Immature natural killer cell (primary cell): ENCODE results near the gene WAPL. TPM values are rescaled to one million over a fixed set of nuclear protein-coding genes. Genes with fewer than 3 reads are reported as not detected.
A peak's percentile ranks its signal among the peaks of the same experiment; 100 is the strongest.

ENCODE experiments used
- DNase-seq, 3 donors: peaks; one replicate each; pipeline ENCODE4 v3.0.0; 2022; ENCODE audit warnings: mixed read lengths in 1 of 3
- H3K27ac Mint-ChIP-seq, 6 donors: one replicate each; pipeline ENCODE4 v1.8.0; 2020; ENCODE audit warnings: mixed read lengths in 6 of 6, mild to moderate bottlenecking in 5 of 6, inconsistent platforms in 4 of 6, moderate library complexity in 3 of 6
- H3K27me3 Mint-ChIP-seq, 3 donors: one replicate each; pipeline ENCODE4 v1.8.0; 2020 to 2021; ENCODE audit warnings: low read depth in 3 of 3, mild to moderate bottlenecking in 3 of 3, mixed read lengths in 3 of 3, moderate library complexity in 3 of 3, inconsistent platforms in 1 of 3
- H3K36me3 Mint-ChIP-seq, 3 donors: one replicate each; pipeline ENCODE4 v1.8.0; 2020; ENCODE audit warnings: mixed read lengths in 3 of 3, inconsistent platforms in 2 of 3, mild to moderate bottlenecking in 2 of 3
- H3K4me1 Mint-ChIP-seq, 2 donors: one replicate each; pipeline ENCODE4 v1.8.0; 2020; ENCODE audit warnings: inconsistent platforms in 2 of 2, mild to moderate bottlenecking in 2 of 2, mixed read lengths in 2 of 2, moderate library complexity in 1 of 2
- H3K4me3 Mint-ChIP-seq, 5 donors: one replicate each; pipeline ENCODE4 v1.8.0; 2020; ENCODE audit warnings: mild to moderate bottlenecking in 5 of 5, mixed read lengths in 5 of 5, inconsistent platforms in 3 of 5, moderate library complexity in 3 of 5
- H3K9me3 Mint-ChIP-seq, 6 donors: one replicate each; pipeline ENCODE4 v1.8.0; 2020; ENCODE audit warnings: mild to moderate bottlenecking in 6 of 6, mixed read lengths in 6 of 6, inconsistent platforms in 4 of 6, moderate library complexity in 3 of 6
- polyA plus RNA-seq, 3 donors: library from polyadenylated mRNA; unstranded; fragments of 300-500 nt; fragmentation: Illumina TruSeq; gene quantifications; one replicate each; pipeline ENCODE4 v1.2.3, GENCODE V29; 2021

The WAPL gene
- polyA plus RNA-seq, 3 donors from 2014 or later = 19.7 to 40.4 (median 21.1) TPM

DNA sequence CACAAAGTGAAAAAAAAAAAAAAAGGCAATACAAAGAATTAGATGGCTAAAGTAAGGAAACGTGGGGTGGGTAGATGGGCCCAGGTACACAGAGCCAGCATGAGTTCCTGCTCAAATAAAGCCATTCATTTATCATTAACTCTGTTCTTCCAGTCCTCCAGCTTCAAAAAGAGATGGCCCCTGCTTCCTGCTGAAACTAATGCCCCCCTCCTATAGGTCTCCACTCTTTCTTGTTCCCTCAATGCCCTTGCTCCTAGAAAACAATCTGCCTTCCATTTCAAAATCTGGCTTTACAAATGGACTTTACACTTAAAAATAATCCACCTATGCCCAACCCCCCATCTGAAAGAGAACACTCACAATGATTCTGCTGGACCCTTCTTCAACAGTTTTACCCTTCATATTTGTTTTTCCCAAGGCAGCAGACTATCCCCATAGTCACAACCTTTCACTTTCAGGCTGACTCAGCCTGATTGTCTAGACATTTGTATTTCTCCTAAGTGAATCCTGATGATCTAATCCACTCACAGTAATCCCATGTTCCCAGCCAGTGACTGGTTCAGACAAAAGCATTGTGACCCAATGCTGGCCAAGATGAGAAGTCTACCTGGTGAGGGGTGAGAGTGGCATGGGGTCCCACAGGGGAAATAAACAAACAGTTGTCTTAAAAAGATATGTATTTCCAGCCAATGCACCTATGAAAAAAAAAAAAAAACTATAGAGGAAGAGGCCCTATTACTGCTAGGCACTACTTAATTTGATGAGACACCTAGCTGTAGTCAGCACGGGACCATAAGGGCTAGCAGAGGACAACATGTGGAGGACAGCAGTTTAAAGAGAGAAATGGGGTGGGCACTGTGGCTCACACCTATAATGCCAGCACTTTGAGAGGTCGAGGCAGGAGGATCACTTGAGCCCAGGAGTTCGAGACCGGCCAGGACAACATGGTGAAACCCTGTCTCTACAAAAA is 80.4 kb downstream of the WAPL start:
- DNase-seq = no peak
- peaks cover 0 to 3% (median 2%) of the 10 kb centered on the region in 3 donors for H3K27me3 Mint-ChIP-seq
- no peaks in the 10 kb centered on the region for H3K9me3 Mint-ChIP-seq
- H3K36me3 Mint-ChIP-seq = peaks cover 11 to 51% (median 40%) of the 10 kb centered on the region in 3 donors
- H3K27ac Mint-ChIP-seq = peak overlapping the region; percentile 9 to 80 (median 63)
- H3K4me1 Mint-ChIP-seq = peaks cover 19 to 32% of the 10 kb centered on the region in 2 donors
- H3K4me3 Mint-ChIP-seq = no peak overlapping the region

DNA sequence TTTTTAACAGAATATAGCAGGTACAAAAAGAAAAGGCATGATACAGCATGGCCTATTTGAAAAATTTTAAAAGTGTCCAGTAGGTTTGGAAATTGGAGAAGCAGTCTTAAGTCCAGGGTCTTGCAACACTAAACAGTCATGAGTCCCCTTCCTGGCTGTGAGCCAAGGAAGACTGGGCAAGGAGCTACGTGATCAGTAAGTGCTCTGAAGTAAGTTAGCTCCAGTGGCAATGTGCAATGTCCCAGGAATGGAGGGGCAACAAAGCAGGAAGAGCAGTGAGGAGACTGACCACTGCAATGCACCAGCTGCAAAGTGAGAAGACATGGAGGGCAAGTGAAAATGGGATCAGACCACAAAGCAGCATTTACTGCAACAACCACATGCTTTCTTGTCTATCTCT is 82.0 kb downstream of the WAPL start:
- Mint-ChIP-seq H3K4me1 (peaks cover 18 to 32% of the 10 kb centered on the region in 2 donors), H3K36me3 (peaks cover 12 to 44% (median 43%) of the 10 kb centered on the region in 3 donors), H3K9me3 (no peaks in the 10 kb centered on the region), H3K27ac (peak overlapping the region; percentile 44 to 82 (median 74)), H3K4me3 (peak overlapping the region in 2 of 5 donors; percentile 16 to 22), H3K27me3 (peaks cover 0 to 2% (median 0%) of the 10 kb centered on the region in 3 donors)
- peak in 2 of 3 donors; percentile 3 to 8 for DNase-seq

DNA sequence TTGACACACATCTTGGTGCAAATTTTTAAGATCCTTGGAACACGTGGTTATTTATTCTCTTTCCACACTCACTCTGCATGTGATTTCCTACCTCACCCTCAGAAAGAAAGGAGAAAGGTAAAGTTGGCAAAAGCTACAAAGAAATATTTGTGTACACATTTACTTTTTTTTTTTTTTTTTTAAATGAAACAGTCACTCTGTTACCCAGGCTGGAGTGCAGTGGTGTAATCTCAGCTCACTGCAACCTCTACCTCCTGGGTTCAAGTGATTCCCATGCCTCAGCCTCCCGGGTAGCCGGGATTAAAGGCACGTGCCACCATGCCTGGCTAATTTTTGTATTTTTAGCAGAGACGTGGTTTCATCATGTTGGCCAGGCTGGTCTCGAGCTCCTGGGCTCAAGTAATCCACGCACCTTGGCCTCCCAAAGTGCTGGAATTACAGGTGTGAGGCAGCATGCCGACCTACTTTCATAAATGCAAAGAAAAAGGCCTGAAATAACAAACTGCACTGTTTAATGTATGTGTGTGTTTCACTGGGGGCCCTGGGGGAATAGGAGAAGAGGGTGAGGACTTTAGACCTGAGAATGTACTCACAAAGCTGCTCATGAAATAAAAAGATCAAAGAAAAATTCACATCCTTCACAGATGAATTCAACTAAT is 83.4 kb downstream of the WAPL start:
- no peak for DNase-seq
- Mint-ChIP-seq H3K36me3 (peaks cover 12 to 41% (median 38%) of the 10 kb centered on the region in 3 donors), H3K27me3 (peaks cover 0 to 2% (median 0%) of the 10 kb centered on the region in 3 donors), H3K27ac (peak overlapping the region in 2 of 6 donors; percentile 21 to 57), H3K9me3 (no peaks in the 10 kb centered on the region), H3K4me1 (peaks cover 18 to 32% of the 10 kb centered on the region in 2 donors), H3K4me3 (no peak overlapping the region)

DNA sequence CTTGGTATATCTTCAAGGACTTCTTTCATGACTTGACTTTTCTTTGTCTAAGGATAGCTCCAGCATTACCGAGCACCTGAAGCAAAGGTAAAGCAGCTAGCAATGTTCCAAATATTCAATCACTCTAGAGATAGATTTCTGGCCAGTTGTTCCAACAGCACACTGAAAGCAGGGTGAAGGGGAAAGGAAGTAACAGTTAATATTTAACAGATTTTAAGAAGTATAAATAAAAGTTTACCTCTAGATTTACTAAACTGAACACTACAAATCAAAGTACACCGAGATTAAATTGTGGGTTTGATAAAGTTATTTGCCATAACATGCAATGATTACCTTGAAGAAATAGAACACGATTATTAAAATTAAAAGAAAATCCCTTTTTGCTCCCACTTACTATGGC is 84.1 kb downstream of the WAPL start:
- Mint-ChIP-seq H3K36me3 (peaks cover 12 to 41% (median 38%) of the 10 kb centered on the region in 3 donors), H3K27me3 (peaks cover 0 to 2% (median 0%) of the 10 kb centered on the region in 3 donors), H3K4me1 (peaks cover 18 to 32% of the 10 kb centered on the region in 2 donors), H3K9me3 (no peaks in the 10 kb centered on the region), H3K27ac (peak overlapping the region in 1 of 6 donors; percentile 1), H3K4me3 (no peak overlapping the region)
- no peak for DNase-seq

DNA sequence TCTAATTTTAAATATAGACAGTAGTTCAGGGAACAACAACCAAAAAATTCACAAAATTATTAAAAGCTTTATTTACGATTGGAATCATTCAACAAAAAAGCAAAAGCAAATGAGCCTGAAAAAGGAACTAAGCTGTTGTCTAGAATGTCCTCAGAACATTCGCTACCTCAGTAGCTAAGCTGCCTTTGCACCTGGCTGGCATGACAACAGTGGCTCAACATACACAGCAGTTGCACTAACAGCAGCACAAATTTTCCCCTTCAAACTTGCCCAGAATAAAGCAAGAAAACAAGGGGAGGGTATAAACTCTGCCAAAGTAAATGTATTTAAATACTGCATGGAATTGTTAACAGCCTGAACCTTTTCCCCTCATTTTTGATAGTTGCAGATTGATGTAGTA is 84.6 kb downstream of the WAPL start:
- Mint-ChIP-seq H3K36me3 (peaks cover 12 to 41% (median 38%) of the 10 kb centered on the region in 3 donors), H3K4me1 (peaks cover 18 to 32% of the 10 kb centered on the region in 2 donors), H3K4me3 (no peak overlapping the region), H3K27ac (peak overlapping the region in 1 of 6 donors; percentile 1), H3K9me3 (no peaks in the 10 kb centered on the region), H3K27me3 (peaks cover 0 to 2% (median 0%) of the 10 kb centered on the region in 3 donors)
- no peak for DNase-seq

DNA sequence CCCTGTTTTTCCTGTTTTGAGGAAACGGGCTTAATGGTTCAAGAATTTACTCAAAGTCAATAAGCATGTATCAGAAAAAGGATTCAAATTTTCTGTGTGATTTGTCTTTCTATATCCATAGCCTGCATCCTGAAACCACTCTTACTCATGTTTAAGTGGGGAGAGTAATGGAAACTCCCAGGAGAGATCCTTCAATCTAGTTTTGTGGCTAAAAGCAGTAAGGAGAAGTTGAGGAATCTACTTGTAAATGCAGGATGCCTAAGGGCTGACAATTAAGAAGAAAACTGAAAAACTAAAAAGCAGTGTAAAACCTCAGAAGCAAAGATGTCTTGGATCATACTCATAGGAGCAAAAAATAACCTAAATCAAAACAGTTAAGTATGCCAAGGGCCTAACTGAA is 86.9 kb downstream of the WAPL start:
- no peak for DNase-seq
- Mint-ChIP-seq H3K4me1 (peaks cover 4 to 12% of the 10 kb centered on the region in 2 donors), H3K9me3 (no peaks in the 10 kb centered on the region), H3K27ac (no peak overlapping the region), H3K27me3 (no peaks in the 10 kb centered on the region), H3K36me3 (peaks cover 10 to 22% (median 22%) of the 10 kb centered on the region in 3 donors), H3K4me3 (no peak overlapping the region)

DNA sequence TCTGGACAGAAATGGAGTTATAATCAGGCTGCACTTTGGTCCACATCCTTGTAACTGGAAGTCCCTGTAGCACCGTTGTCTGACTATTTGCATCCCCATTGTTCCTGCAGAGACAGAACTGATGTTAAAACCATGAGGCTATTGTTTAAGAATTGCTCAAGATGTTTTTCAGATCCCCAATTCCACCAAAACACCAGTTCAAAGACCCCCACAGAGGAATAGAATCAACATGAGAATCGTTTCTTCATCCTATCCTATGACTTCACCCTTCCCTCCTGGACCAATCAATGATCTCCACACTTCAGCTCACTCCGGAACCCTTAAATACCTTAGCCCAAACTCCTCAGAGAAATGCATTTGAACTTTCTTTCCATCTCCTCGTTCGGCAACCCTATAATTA is 97.9 kb downstream of the WAPL start:
- H3K9me3 Mint-ChIP-seq = no peaks in the 10 kb centered on the region
- H3K27me3 Mint-ChIP-seq = peaks cover 0 to 8% (median 3%) of the 10 kb centered on the region in 3 donors
- H3K27ac Mint-ChIP-seq = no peak overlapping the region
- no peak overlapping the region for H3K4me3 Mint-ChIP-seq
- no peak for DNase-seq
- no peaks in the 10 kb centered on the region for H3K36me3 Mint-ChIP-seq
- H3K4me1 Mint-ChIP-seq = no peaks in the 10 kb centered on the region

DNA sequence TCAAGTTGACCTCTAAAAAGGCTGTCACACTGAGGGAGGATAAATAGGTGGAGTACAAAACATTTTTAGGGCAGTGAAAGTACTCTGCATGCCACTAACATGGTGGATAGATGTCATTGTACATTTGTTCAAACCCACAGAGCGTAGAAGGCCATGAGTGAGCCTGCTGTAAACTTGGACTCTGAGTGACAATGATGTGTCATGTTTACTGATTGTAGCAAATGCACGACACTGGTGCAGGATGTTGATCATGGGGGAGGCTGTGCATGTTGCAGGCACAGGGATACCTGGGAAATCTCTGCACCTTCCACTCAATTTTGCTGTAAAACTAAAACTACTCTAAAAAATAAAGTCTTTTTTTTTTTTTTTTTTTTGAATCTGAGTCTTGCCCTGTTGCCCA is 102.5 kb downstream of the WAPL start:
- DNase-seq = no peak
- peaks cover 0 to 2% of the 10 kb centered on the region in 2 donors for H3K4me1 Mint-ChIP-seq
- no peaks in the 10 kb centered on the region for H3K36me3 Mint-ChIP-seq
- H3K4me3 Mint-ChIP-seq = no peak overlapping the region
- peaks cover 0 to 12% (median 3%) of the 10 kb centered on the region in 3 donors for H3K27me3 Mint-ChIP-seq
- no peaks in the 10 kb centered on the region for H3K9me3 Mint-ChIP-seq
- no peak overlapping the region for H3K27ac Mint-ChIP-seq

DNA sequence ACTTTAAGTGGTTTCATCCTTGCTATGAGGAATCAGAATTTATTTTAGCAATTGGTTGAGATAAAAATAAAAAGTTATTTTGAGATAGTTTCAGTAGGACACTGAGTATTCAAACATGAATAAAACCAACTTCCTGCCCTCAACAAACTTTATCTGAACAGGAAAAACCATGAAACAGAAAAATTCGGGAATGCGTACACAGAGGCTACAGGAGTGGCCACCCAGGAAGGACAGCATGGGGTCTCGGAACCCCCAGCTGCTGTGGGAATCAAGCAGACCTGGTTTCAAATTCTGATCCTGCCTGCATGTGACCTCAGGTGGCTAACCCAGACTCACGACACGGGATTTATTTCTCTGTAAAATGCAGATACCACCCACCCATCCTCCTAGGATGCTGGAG is 106.0 kb downstream of the WAPL start:
- H3K4me1 Mint-ChIP-seq = peaks cover 30 to 33% of the 10 kb centered on the region in 2 donors

DNA sequence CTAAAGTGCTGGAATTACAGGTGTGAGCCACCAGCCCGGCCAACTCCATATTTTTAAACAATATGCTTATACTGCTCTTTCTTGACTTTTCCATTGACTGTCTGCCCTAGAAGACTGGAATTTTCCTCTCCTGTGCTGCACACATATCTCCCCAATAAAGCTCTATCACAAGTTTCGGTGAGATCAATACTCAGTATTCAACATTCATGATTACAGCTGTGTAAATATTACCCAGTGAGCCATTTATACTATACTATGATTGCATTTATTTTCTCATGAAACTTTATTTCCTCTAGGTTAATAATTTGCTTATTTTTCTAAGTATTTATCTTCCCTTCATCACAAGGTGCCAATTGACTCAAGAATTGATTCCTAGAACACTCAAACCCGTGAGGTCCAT is 106.5 kb downstream of the WAPL start:
- no peaks in the 10 kb centered on the region for H3K36me3 Mint-ChIP-seq
- DNase-seq = no peak
- no peak overlapping the region for H3K27ac Mint-ChIP-seq

More for the DNA sequence above, 106.0 kb downstream of the WAPL start:
- Mint-ChIP-seq H3K9me3 (no peaks in the 10 kb centered on the region), H3K27me3 (peaks cover 0 to 5% (median 2%) of the 10 kb centered on the region in 3 donors), H3K36me3 (no peaks in the 10 kb centered on the region), H3K4me3 (no peak overlapping the region), H3K27ac (no peak overlapping the region)
- DNase-seq = no peak

DNA sequence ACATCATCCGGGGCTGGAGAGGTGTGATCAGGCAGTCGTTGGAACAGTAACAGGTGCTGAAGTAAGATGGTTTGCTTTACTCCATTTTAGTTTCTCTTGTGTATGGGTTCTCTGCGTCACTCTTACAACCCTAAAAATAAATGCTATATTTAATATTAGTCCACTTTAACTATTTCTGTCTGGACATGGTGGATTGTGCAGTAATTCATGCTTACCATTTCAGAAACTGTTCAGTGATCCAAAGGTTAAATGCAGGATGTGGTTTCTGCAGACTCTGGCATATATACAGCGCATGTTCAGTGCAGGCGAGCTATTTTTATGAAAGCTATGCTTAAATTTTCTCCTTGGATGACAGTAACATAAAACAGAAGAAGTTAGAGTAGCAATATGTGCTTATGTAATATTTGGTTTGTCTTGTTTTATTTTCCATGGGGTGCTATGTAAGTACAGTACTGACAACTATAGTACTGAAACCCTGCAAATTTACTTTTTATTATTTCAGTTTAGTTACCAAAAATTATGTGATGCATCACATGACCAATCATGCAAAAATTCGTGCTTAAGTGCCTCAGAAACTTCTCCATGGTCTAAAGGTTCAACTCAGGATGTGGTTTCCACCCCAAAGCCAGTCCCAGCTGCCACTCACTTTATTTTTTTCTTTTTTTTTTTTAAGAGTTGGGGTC is 108.4 kb downstream of the WAPL start:
- Mint-ChIP-seq H3K4me3 (peak overlapping the region; percentile 41 to 71 (median 56)), H3K27me3 (peaks cover 0 to 5% (median 2%) of the 10 kb centered on the region in 3 donors), H3K27ac (peak overlapping the region in 5 of 6 donors; percentile 18 to 62 (median 23)), H3K9me3 (no peaks in the 10 kb centered on the region), H3K4me1 (peaks cover 32 to 34% of the 10 kb centered on the region in 2 donors), H3K36me3 (no peaks in the 10 kb centered on the region)
- DNase-seq = no peak

More for the DNA sequence above, 106.5 kb downstream of the WAPL start:
- Mint-ChIP-seq H3K27me3 (peaks cover 0 to 5% (median 2%) of the 10 kb centered on the region in 3 donors), H3K9me3 (no peaks in the 10 kb centered on the region), H3K4me3 (peak overlapping the region in 2 of 5 donors; percentile 0 to 30), H3K4me1 (peaks cover 32 to 34% of the 10 kb centered on the region in 2 donors)

DNA sequence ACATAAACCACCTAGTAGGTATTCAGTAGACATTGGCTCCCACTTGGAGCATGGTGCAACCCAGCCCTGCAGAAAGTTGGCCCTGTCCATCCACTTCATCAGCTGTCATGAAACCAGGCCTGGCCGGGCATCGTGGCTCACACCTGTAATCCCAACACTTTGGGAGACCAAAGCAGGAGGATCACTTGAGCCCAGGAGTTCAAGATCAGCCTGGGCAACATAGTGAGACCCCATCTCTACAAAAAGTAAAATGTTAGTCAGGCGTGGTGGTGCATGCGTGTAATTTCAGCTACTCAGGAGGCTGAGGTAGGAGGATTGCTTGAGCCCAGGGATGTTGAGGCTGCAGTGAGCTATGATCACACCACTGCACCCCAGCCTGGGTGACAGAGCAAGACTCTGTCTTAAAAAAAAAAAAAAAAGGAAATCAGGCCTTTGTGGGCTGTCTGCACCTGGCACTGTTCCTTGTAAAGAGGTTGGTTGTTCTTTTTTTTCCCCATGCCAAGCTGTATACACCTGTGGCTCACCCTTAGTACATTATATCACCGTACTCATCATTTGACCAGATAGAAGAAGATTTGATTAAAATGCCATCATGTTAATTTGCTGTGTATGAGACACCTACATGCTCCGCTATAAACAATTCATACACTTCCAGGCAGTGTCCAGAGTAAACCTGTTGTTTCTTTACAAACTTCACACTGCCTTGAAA is 109.6 kb downstream of the WAPL start:
- H3K4me1 Mint-ChIP-seq = peaks cover 32 to 34% of the 10 kb centered on the region in 2 donors

More for the DNA sequence above, 109.6 kb downstream of the WAPL start:
- Mint-ChIP-seq H3K4me3 (peak overlapping the region; percentile 36 to 74 (median 56)), H3K36me3 (no peaks in the 10 kb centered on the region), H3K9me3 (no peaks in the 10 kb centered on the region), H3K27me3 (peaks cover 0 to 3% (median 2%) of the 10 kb centered on the region in 3 donors), H3K27ac (peak overlapping the region; percentile 16 to 80 (median 39))
- no peak for DNase-seq
